Panc1 (cell line): Measurements from ENCODE around the gene TDRKH. TPM values are rescaled to one million over a fixed set of nuclear protein-coding genes. Genes with fewer than 3 reads are reported as not detected.

Experiments used
- ATAC-seq: fragments of 200-7000 bp; cut with Tn5 transposase; 2 replicates; pipeline ENCODE4 v1.9.1; 2020; ENCODE audit warnings: mild to moderate bottlenecking, moderate library complexity
- BruUV-seq: library from RNA; stranded (reverse); fragments of 400-500 nt; replicated peaks from 2 replicates; lab custom pipeline; 2021; lab: Mats Ljungman, UMichigan
- CTCF ChIA-PET: fragments of 300-600 bp; sonication (Branson Sonifier 250); formaldehyde crosslinking; loops from one replicate; lab custom pipeline; 2022; ENCODE audit warnings: antibody characterized with exemption; lab: Charles Lee
- POLR2A ChIA-PET: fragments of 300-600 bp; sonication (Branson Sonifier 250); formaldehyde crosslinking; loops from one replicate; lab custom pipeline; 2022; ENCODE audit warnings: antibody characterized with exemption; lab: Charles Lee
- DNase-seq: peaks from one replicate; pipeline ENCODE4 v3.0.0-alpha.2; 2010; ENCODE audit warnings: low read depth, low spot score
- H3K27ac ChIP-seq: 2 replicates; pipeline ENCODE4 v1.5.1; 2011; ENCODE audit warnings: mild to moderate bottlenecking, low read length, inconsistent platforms
- H3K27me3 ChIP-seq: fragments of 200-500 bp; sonication (Bioruptor generic); 2 replicates; pipeline ENCODE4 v1.6.0; 2014; ENCODE audit warnings: low read length, inconsistent platforms; ENCODE audit not compliant: control insufficient read depth, insufficient read depth
- H3K36me3 ChIP-seq: fragments of 200-500 bp; sonication (Bioruptor generic); 2 replicates; pipeline ENCODE4 v1.5.1; 2014; ENCODE audit warnings: inconsistent platforms, mild to moderate bottlenecking, low read length, moderate library complexity; ENCODE audit not compliant: control insufficient read depth, insufficient read depth
- H3K4me1 ChIP-seq: 2 replicates; pipeline ENCODE4 v1.5.1; 2011; ENCODE audit warnings: inconsistent platforms, mild to moderate bottlenecking, low read length, moderate library complexity; ENCODE audit not compliant: control insufficient read depth, insufficient read depth
- H3K4me3 ChIP-seq, 2 experiments: 2 replicates each; pipeline ENCODE4 v1.5.1; 2011 to 2012; ENCODE audit warnings: low read depth in 2 of 2, low read length in 2 of 2, mild to moderate bottlenecking in 2 of 2, inconsistent platforms in 1 of 2, moderate library complexity in 1 of 2
- H3K9me3 ChIP-seq: fragments of 200-500 bp; sonication (Bioruptor generic); 2 replicates; pipeline ENCODE4 v1.5.1; 2014; ENCODE audit warnings: low read depth, mild to moderate bottlenecking, inconsistent platforms, low read length, moderate library complexity; ENCODE audit not compliant: control insufficient read depth, insufficient read depth
- POLR2AphosphoS5 ChIP-seq: IDR thresholded peaks from 2 replicates; pipeline ENCODE4 v1.6.1; 2012; ENCODE audit warnings: mild to moderate bottlenecking, low read depth, low read length, moderate library complexity
- REST ChIP-seq, 2 experiments: IDR thresholded peaks; 2 replicates each; pipeline ENCODE4 v1.6.1; 2011 to 2012; ENCODE audit warnings: low read depth in 2 of 2, control low read depth in 1 of 2, low read length in 1 of 2, mild to moderate bottlenecking in 1 of 2, moderate library complexity in 1 of 2; ENCODE audit not compliant: insufficient read depth in 1 of 2
- SIN3A ChIP-seq: IDR thresholded peaks from 2 replicates; pipeline ENCODE4 v1.6.1; 2012; ENCODE audit warnings: low read depth, mild to moderate bottlenecking, low read length, moderate library complexity, borderline replicate concordance; ENCODE audit not compliant: insufficient read depth
- TCF7L2 ChIP-seq: IDR thresholded peaks from 2 replicates; pipeline ENCODE4 v1.6.1; 2011; ENCODE audit warnings: mild to moderate bottlenecking, low read depth, low read length, inconsistent platforms
- in situ Hi-C: cut with HindIII; loops from 2 replicates; pipeline ENCODE4 v1.10.0; 2016; ENCODE audit warnings: low sequenced_read_pairs, low pct_unique_long_range_greater_than_20kb
- intact Hi-C: fragments of 100-400 bp; cut with micrococcal nuclease; formaldehyde crosslinking; loops from one replicate; pipeline ENCODE4 v1.10.0; 2022; ENCODE audit not compliant: unreplicated experiment
- total RNA-seq: library from RNA; stranded (reverse); gene quantifications from one replicate; pipeline ENCODE4 v1.2.1, GENCODE V29; 2021; ENCODE audit not compliant: unreplicated experiment
- TF ChIP-seq, protein P1 (sequence below): fragments of 450-650 bp; IDR thresholded peaks from 2 replicates; pipeline ENCODE4 v1.5.1; 2017; ENCODE audit warnings: mild to moderate bottlenecking

Gene TDRKH
- total RNA-seq, 1 experiment from 2014 or later = 33.6 TPM

DNA sequence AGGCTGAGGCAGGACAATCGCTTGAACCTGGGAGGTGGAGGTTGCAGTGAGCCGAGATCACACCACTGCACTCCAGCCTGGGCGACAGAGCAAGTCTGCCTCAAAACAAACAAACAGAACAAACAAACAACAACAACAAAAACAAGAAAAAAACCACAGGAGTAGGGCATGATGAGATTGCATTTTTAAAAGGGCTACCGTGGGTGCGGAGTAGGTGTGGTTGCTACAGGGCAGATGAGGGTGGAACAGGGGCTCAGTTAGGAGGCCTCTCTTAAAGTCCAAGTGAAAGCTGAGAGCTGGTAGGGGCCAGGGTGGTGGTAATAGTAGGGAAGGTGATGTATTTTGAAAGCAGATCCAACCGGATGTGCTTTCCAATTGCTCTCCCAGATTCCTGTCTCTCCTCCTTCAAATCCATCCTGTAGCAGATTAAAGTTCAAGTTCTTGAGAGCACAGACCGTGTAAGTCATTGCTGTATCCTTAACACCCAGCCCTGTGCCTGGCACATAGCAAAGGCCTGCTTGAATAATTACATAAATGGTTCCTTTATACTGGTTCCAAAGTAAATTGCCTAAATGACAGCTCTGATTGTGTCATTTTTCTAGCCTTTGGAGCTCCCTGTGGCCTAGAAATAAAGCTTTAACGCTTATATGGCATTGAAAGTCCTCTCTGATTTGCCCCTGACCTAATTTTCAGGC, 19.1 kb upstream of the TDRKH start:
- H3K27ac ChIP-seq = no peak overlapping the region
- no peaks in the 10 kb centered on the region for H3K9me3 ChIP-seq
- intact Hi-C loops = no loop called here
- POLR2A ChIA-PET = no interaction called here
- TF ChIP-seq TCF7L2 (no peak), SIN3A (no peak), REST (IDR thresholded peaks at IDR 0.05; ENCODE audit: insufficient read depth in 1 of 2, low read depth in 2 of 2, low read length in 1 of 2) (no peak)
- TF ChIP-seq, protein P1, sequence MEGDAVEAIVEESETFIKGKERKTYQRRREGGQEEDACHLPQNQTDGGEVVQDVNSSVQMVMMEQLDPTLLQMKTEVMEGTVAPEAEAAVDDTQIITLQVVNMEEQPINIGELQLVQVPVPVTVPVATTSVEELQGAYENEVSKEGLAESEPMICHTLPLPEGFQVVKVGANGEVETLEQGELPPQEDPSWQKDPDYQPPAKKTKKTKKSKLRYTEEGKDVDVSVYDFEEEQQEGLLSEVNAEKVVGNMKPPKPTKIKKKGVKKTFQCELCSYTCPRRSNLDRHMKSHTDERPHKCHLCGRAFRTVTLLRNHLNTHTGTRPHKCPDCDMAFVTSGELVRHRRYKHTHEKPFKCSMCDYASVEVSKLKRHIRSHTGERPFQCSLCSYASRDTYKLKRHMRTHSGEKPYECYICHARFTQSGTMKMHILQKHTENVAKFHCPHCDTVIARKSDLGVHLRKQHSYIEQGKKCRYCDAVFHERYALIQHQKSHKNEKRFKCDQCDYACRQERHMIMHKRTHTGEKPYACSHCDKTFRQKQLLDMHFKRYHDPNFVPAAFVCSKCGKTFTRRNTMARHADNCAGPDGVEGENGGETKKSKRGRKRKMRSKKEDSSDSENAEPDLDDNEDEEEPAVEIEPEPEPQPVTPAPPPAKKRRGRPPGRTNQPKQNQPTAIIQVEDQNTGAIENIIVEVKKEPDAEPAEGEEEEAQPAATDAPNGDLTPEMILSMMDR = no peak
- in situ Hi-C loops = no loop called here
- no peak for ATAC-seq
- H3K36me3 ChIP-seq = no peaks in the 10 kb centered on the region
- H3K27me3 ChIP-seq = no peaks in the 10 kb centered on the region
- peaks cover 3% of the 10 kb centered on the region for H3K4me1 ChIP-seq
- no TSS peak for BruUV-seq
- no peak for DNase-seq
- no peak overlapping the region for H3K4me3 ChIP-seq
- CTCF ChIA-PET = no interaction called here

GRCh38 chr1:151807766-151808165, 17.5 kb upstream of the TDRKH start:
- TF ChIP-seq REST (IDR thresholded peaks at IDR 0.05; ENCODE audit: insufficient read depth in 1 of 2, low read depth in 2 of 2, low read length in 1 of 2) = no peak
- TF ChIP-seq POLR2AphosphoS5 = no peak
- TF ChIP-seq SIN3A = no peak
- TF ChIP-seq, protein P1 = no peak
- TF ChIP-seq TCF7L2 = no peak
- Histone ChIP-seq H3K9me3 (no peaks in the 10 kb centered on the region), H3K27ac (no peak overlapping the region), H3K4me3 (no peak overlapping the region), H3K36me3 (no peaks in the 10 kb centered on the region), H3K27me3 (no peaks in the 10 kb centered on the region), H3K4me1 (peaks cover 3% of the 10 kb centered on the region)
- BruUV-seq = no TSS peak
- ChIA-PET POLR2A (no interaction called here), CTCF (no interaction called here)
- DNase-seq = no peak
- intact Hi-C loops (no loop called here), in situ Hi-C loops (no loop called here)
- ATAC-seq = no peak
